ENCODE data around the gene MYOF. TPM values are rescaled to one million over a fixed set of nuclear protein-coding genes. Genes with fewer than 3 reads are reported as not detected.

MYOF gene
- total RNA-seq, 2 donors from 2014 or later: 0.57 to 15.8 TPM

GRCh38 chr10:93495654-93496321 lies 13.7 kb upstream of the MYOF start:
- peak overlapping the region; percentile 92 for H3K4me3 Mint-ChIP-seq
- H3K9me3 Mint-ChIP-seq: no peaks in the 10 kb centered on the region
- DNase-seq (ENCODE audit: low spot score): no peak
- peaks cover 5 to 14% of the 10 kb centered on the region in 2 donors for H3K4me1 Mint-ChIP-seq (ENCODE audit: low read depth in 2 of 2)
- ATAC-seq: peak; percentile 8 to 9
- H3K27ac Mint-ChIP-seq: peak overlapping the region; percentile 35 to 76
- no peaks in the 10 kb centered on the region for H3K36me3 Mint-ChIP-seq
- peaks cover 0 to 6% of the 10 kb centered on the region in 2 donors for H3K27me3 Mint-ChIP-seq

- ATAC-seq: no peak
- H3K36me3 Mint-ChIP-seq: no peaks in the 10 kb centered on the region
- no peak for DNase-seq (ENCODE audit: low spot score)
- no peaks in the 10 kb centered on the region for H3K9me3 Mint-ChIP-seq
- H3K4me3 Mint-ChIP-seq: no peak overlapping the region
- peak overlapping the region in 1 of 2 donors; percentile 31 for H3K27ac Mint-ChIP-seq
- H3K4me1 Mint-ChIP-seq (ENCODE audit: low read depth in 2 of 2): peaks cover 5 to 14% of the 10 kb centered on the region in 2 donors
- H3K27me3 Mint-ChIP-seq: peaks cover under 1 to 8% of the 10 kb centered on the region in 2 donors
These were observed 12.4 kb upstream of the MYOF start for GRCh38 chr10:93494494-93494893.

DNA sequence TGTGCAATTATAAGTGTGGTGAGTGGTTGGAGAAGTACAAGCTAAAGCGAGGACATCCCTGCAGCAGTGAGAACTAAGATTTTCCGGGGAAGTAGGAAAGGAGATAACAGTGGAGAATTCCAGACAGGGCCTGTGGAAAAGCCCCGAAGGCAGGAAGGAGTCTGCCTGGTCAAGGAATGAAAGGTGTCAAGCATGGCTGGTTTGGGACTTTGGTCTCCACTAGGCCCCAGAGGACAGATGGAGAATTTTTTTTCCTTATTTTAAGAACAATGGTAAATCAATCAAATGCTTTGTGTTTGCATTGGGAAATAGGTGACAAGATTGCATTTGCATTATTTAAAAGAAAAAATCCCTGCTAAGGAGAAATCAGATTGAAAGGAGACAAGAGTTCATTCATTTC lies 11.0 kb upstream of the MYOF start:
- Mint-ChIP-seq H3K27me3 (peaks cover 11 to 14% of the 10 kb centered on the region in 2 donors), H3K4me1 (ENCODE audit: low read depth in 2 of 2) (peaks cover 5 to 9% of the 10 kb centered on the region in 2 donors), H3K27ac (no peak overlapping the region), H3K4me3 (no peak overlapping the region), H3K36me3 (no peaks in the 10 kb centered on the region), H3K9me3 (no peaks in the 10 kb centered on the region)
- no peak for ATAC-seq
- DNase-seq (ENCODE audit: low spot score): no peak

DNA sequence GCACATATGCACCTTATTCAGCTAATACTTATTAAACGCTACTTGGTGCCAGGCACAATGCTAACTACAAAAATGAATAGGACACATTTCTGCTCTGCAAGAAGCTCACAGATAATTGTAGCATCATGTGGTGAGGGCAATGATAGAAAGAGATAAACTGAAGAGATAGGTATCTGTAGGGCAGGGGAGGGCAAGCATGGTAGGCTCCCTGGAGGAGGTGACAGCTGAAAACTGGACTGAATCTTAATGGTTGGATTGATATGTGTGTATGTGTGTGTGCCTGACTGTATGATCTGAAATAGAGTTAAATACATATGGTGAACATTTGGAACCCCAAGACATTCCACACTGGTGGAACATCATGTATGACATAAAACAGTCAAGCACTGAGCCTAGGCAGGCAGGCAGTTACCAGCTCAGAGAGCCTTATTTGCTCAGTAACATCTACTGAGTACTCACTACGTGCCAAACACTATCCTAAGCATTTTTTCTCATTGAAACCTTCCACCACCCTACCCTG lies 9.5 kb upstream of the MYOF start:
- Mint-ChIP-seq H3K4me3 (no peak overlapping the region), H3K27ac (no peak overlapping the region), H3K9me3 (no peaks in the 10 kb centered on the region), H3K27me3 (peaks cover 11 to 18% of the 10 kb centered on the region in 2 donors), H3K4me1 (ENCODE audit: low read depth in 2 of 2) (peaks cover 4 to 5% of the 10 kb centered on the region in 2 donors), H3K36me3 (no peaks in the 10 kb centered on the region)
- ATAC-seq (no peak), DNase-seq (ENCODE audit: low spot score) (no peak)

DNA sequence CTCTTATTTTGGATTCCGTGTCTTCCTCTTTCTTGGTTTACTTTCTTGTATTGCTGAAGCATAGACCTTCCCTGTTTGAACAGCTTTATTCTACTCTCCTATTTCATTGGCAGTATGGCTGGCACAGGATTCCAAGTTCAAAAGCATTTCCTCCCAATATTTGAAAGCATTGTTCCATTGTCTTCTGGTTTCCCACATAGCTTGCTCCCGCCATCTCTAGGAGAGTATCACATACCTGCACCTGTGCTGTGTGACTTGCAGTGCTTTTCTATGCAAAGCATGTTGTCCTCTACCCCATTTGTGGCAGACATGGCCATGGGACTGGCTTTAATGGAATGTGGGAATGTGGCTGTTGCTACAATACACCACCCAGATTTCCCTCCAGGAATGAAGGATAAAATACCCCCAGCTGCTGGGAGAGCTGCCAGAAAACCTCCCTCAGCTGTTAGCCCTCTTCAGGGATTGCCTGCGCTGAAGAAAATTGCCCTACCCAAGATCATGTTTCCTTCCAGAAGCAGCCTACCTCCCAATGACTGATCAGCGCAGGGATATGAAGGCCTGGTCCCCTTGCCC lies 6.9 kb upstream of the MYOF start:
- H3K27ac Mint-ChIP-seq: no peak overlapping the region
- H3K9me3 Mint-ChIP-seq: no peaks in the 10 kb centered on the region
- no peaks in the 10 kb centered on the region for H3K4me1 Mint-ChIP-seq (ENCODE audit: low read depth in 2 of 2)
- no peak overlapping the region for H3K4me3 Mint-ChIP-seq
- ATAC-seq (no peak), DNase-seq (ENCODE audit: low spot score) (no peak)
- peaks cover 18 to 23% of the 10 kb centered on the region in 2 donors for H3K27me3 Mint-ChIP-seq
- H3K36me3 Mint-ChIP-seq: no peaks in the 10 kb centered on the region

GRCh38 chr10:93485690-93486089 lies 3.6 kb upstream of the MYOF start:
- no peak for DNase-seq (ENCODE audit: low spot score)
- no peaks in the 10 kb centered on the region for H3K36me3 Mint-ChIP-seq
- H3K4me1 Mint-ChIP-seq (ENCODE audit: low read depth in 2 of 2): peaks cover 10% of the 10 kb centered on the region in 2 donors
- H3K9me3 Mint-ChIP-seq: no peaks in the 10 kb centered on the region
- no peak for ATAC-seq
- no peak overlapping the region for H3K27ac Mint-ChIP-seq
- no peak overlapping the region for H3K4me3 Mint-ChIP-seq
- peaks cover 38% of the 10 kb centered on the region in 2 donors for H3K27me3 Mint-ChIP-seq

DNA sequence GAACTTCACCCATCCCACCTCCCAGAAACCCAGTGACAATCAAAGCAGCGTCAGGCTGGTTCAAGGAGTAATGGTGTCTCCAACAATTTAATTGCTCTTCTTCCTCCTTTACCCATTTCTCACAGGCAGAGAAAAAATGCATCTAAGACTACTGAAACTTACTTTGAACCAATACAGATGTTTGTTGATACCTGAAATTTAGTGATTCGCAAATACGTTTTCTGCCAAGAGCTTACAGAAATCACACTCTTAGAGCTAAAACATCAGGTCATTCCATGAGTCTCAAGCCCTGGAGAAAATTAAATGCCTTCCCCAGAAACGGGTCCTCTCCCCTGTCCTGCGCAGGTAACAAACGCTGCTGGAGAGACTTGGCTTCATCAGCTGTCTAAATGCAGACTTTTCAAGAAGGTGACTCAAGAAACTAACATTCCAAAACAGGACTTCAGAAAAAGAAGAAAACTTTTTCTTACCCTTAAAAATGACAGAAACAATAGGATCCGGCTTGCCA lies 443 bp downstream of the MYOF start:
- no peak for ATAC-seq
- Mint-ChIP-seq H3K9me3 (no peaks in the 10 kb centered on the region), H3K27me3 (peaks cover 27 to 40% of the 10 kb centered on the region in 2 donors), H3K27ac (peak overlapping the region; percentile 67 to 90), H3K4me3 (peak overlapping the region; percentile 95), H3K4me1 (ENCODE audit: low read depth in 2 of 2) (peaks cover 10% of the 10 kb centered on the region in 2 donors), H3K36me3 (no peaks in the 10 kb centered on the region)
- DNase-seq (ENCODE audit: low spot score): no peak

GRCh38 chr10:93478873-93479272 lies 3.3 kb downstream of the MYOF start:
- no peak for DNase-seq (ENCODE audit: low spot score)
- Mint-ChIP-seq H3K4me1 (ENCODE audit: low read depth in 2 of 2) (peaks cover 10% of the 10 kb centered on the region in 2 donors), H3K9me3 (no peaks in the 10 kb centered on the region), H3K4me3 (no peak overlapping the region), H3K27ac (no peak overlapping the region), H3K27me3 (peaks cover 20 to 33% of the 10 kb centered on the region in 2 donors), H3K36me3 (no peaks in the 10 kb centered on the region)
- no peak for ATAC-seq

DNA sequence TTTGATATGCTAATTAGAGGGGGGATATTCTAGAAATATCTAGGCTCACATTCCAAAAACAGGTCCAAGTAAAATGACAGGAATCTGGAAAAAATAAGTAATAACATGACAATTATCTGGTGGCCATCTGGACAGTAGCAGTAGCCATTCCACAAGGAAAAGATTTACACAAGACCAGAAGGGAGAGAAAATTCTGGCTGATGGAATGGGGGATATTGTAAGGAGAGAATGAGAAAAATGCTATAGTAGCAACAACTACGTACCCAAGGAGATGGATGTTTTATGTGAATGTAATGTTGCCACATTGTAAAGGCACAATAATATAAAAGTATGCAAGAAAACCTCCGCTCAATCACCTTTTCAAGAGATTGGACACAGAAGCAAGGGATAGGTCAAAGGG lies 5.4 kb downstream of the MYOF start:
- Mint-ChIP-seq H3K27ac (no peak overlapping the region), H3K4me3 (no peak overlapping the region), H3K36me3 (no peaks in the 10 kb centered on the region), H3K9me3 (no peaks in the 10 kb centered on the region), H3K4me1 (ENCODE audit: low read depth in 2 of 2) (peaks cover 1 to 3% of the 10 kb centered on the region in 2 donors), H3K27me3 (peaks cover 12 to 24% of the 10 kb centered on the region in 2 donors)
- ATAC-seq (no peak), DNase-seq (ENCODE audit: low spot score) (no peak)

DNA sequence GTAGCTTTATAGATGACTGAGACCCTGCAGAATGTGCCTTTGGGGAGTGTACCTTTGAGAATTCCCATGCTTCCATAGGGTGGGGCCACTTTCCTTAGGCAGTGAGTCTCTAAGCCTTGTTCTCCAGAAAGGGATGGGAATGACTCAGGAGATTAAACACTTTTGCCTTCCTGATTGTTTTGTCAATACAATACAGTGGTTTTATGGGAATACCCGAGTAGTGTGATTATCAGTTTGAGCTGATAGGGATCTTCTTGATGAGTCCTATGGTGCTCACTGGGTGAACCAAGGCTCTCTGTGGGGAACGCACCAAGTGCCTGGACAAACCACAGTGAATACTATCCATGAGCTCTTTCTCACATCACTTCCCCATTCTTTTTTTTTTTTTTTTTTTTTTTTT lies 6.3 kb downstream of the MYOF start:
- no peaks in the 10 kb centered on the region for H3K4me1 Mint-ChIP-seq (ENCODE audit: low read depth in 2 of 2)
- no peak overlapping the region for H3K27ac Mint-ChIP-seq
- no peak for ATAC-seq
- DNase-seq (ENCODE audit: low spot score): no peak
- no peaks in the 10 kb centered on the region for H3K9me3 Mint-ChIP-seq
- H3K36me3 Mint-ChIP-seq: no peaks in the 10 kb centered on the region
- H3K4me3 Mint-ChIP-seq: no peak overlapping the region
- peaks cover 3 to 16% of the 10 kb centered on the region in 2 donors for H3K27me3 Mint-ChIP-seq

GRCh38 chr10:93475227-93475626 lies 6.9 kb downstream of the MYOF start:
- Mint-ChIP-seq H3K27ac (no peak overlapping the region), H3K9me3 (no peaks in the 10 kb centered on the region), H3K27me3 (peaks cover 0 to 16% of the 10 kb centered on the region in 2 donors), H3K4me1 (ENCODE audit: low read depth in 2 of 2) (no peaks in the 10 kb centered on the region), H3K4me3 (no peak overlapping the region), H3K36me3 (no peaks in the 10 kb centered on the region)
- DNase-seq (ENCODE audit: low spot score) (no peak), ATAC-seq (no peak)

- Mint-ChIP-seq H3K4me3 (no peak overlapping the region), H3K9me3 (no peaks in the 10 kb centered on the region), H3K27me3 (peaks cover 0 to 9% of the 10 kb centered on the region in 2 donors), H3K4me1 (ENCODE audit: low read depth in 2 of 2) (no peaks in the 10 kb centered on the region), H3K36me3 (no peaks in the 10 kb centered on the region), H3K27ac (no peak overlapping the region)
- DNase-seq (ENCODE audit: low spot score): no peak
- no peak for ATAC-seq
These were observed 8.2 kb downstream of the MYOF start for GRCh38 chr10:93473804-93474472.

- Mint-ChIP-seq H3K4me1 (ENCODE audit: low read depth in 2 of 2) (no peaks in the 10 kb centered on the region), H3K27ac (no peak overlapping the region), H3K4me3 (no peak overlapping the region), H3K36me3 (no peaks in the 10 kb centered on the region), H3K27me3 (peaks cover 0 to 7% of the 10 kb centered on the region in 2 donors), H3K9me3 (no peaks in the 10 kb centered on the region)
- ATAC-seq (no peak), DNase-seq (ENCODE audit: low spot score) (no peak)
These were observed 9.0 kb downstream of the MYOF start for GRCh38 chr10:93473161-93473560.
